Measurements from ENCODE around the gene VPS39.

Gene VPS39

DNA sequence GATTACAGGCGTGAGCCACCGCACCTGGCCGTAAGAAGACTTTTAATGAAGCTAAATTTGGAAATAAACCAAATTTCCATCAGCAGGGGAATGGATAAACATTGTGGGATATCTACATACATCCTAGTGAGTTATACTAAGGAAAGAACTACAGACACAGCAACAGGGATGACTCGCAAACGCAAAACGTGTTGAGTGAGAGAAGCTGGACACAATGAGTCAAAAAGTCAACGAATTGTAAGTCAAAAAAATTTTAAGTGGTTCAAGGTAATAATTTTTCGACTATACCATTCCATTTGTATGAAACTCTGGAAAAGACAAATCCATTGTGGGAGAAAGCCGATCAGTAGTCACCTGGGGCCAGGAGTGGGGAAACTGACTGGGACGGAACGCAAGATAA is 71.6 kb downstream of the VPS39 start:
- H3F3A ChIP-seq (ENCODE audit: insufficient read depth) = no peaks in the 10 kb centered on the region
- H2AFZ ChIP-seq (ENCODE audit: low read depth, low read length, severe bottlenecking) = no peak overlapping the region
- no peak overlapping the region for H3K4me2 ChIP-seq (ENCODE audit: low read depth, low read length, poor library complexity, severe bottlenecking)
- no peaks in the 10 kb centered on the region for H3K79me2 ChIP-seq (ENCODE audit: insufficient read depth, low read length)
- no peaks in the 10 kb centered on the region for H3K9me3 ChIP-seq (ENCODE audit: insufficient read depth, low read length)
- H3K27ac ChIP-seq (ENCODE audit: low read depth, low read length) = no peak overlapping the region
- H3K9ac ChIP-seq (ENCODE audit: low read length) = no peak overlapping the region
- H3K9me2 ChIP-seq (replicated peaks; ENCODE audit: insufficient read depth, low read length) = no peaks in the 10 kb centered on the region
- no peaks in the 10 kb centered on the region for H3K27me3 ChIP-seq (ENCODE audit: low read length)
- H4K20me1 ChIP-seq (ENCODE audit: low read depth, low read length) = no peaks in the 10 kb centered on the region
- H3K4me3 ChIP-seq (ENCODE audit: insufficient read depth, low read length, poor library complexity, severe bottlenecking) = no peak overlapping the region
- no peaks in the 10 kb centered on the region for H3K36me3 ChIP-seq (ENCODE audit: low read length)
- TF ChIP-seq, protein P1, sequence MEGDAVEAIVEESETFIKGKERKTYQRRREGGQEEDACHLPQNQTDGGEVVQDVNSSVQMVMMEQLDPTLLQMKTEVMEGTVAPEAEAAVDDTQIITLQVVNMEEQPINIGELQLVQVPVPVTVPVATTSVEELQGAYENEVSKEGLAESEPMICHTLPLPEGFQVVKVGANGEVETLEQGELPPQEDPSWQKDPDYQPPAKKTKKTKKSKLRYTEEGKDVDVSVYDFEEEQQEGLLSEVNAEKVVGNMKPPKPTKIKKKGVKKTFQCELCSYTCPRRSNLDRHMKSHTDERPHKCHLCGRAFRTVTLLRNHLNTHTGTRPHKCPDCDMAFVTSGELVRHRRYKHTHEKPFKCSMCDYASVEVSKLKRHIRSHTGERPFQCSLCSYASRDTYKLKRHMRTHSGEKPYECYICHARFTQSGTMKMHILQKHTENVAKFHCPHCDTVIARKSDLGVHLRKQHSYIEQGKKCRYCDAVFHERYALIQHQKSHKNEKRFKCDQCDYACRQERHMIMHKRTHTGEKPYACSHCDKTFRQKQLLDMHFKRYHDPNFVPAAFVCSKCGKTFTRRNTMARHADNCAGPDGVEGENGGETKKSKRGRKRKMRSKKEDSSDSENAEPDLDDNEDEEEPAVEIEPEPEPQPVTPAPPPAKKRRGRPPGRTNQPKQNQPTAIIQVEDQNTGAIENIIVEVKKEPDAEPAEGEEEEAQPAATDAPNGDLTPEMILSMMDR (IDR thresholded peaks at IDR 0.05; ENCODE audit: insufficient read depth, low read length, poor library complexity, severe bottlenecking) = no peak
- TF ChIP-seq EZH2phosphoT487 (conservative IDR thresholded peaks at IDR 0.05; ENCODE audit: low read length) = no peak

DNA sequence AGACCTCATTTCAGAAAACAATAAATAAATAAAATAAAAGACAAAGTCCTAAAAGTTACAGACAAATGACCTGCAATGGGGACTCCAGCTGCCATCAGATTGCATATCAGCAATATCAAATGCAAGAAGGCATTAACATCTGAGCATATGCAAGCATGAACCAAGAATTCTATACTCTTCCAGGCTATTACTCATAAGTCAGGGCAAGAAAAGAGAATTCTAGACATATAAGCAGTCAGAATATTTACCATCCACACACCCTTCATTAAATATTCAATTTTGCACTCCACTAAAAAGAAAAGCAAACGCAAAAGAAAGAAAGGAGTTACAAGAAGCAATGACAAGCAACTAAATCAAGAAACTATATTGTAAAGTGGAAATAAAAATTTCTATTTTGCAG is 72.8 kb downstream of the VPS39 start:
- TF ChIP-seq, protein P1 (IDR thresholded peaks at IDR 0.05; ENCODE audit: insufficient read depth, low read length, poor library complexity, severe bottlenecking) = no peak
- no peak for TF ChIP-seq EZH2phosphoT487 (conservative IDR thresholded peaks at IDR 0.05; ENCODE audit: low read length)
- H3K27me3 ChIP-seq (ENCODE audit: low read length) = no peaks in the 10 kb centered on the region
- H3K4me2 ChIP-seq (ENCODE audit: low read depth, low read length, poor library complexity, severe bottlenecking) = no peak overlapping the region
- H3K9me2 ChIP-seq (replicated peaks; ENCODE audit: insufficient read depth, low read length) = no peaks in the 10 kb centered on the region
- H3K4me3 ChIP-seq (ENCODE audit: insufficient read depth, low read length, poor library complexity, severe bottlenecking) = no peak overlapping the region
- no peak overlapping the region for H2AFZ ChIP-seq (ENCODE audit: low read depth, low read length, severe bottlenecking)
- H3K27ac ChIP-seq (ENCODE audit: low read depth, low read length) = no peak overlapping the region
- H4K20me1 ChIP-seq (ENCODE audit: low read depth, low read length) = no peaks in the 10 kb centered on the region
- no peaks in the 10 kb centered on the region for H3F3A ChIP-seq (ENCODE audit: insufficient read depth)
- no peak overlapping the region for H3K9ac ChIP-seq (ENCODE audit: low read length)
- no peaks in the 10 kb centered on the region for H3K79me2 ChIP-seq (ENCODE audit: insufficient read depth, low read length)
- no peaks in the 10 kb centered on the region for H3K9me3 ChIP-seq (ENCODE audit: insufficient read depth, low read length)
- no peaks in the 10 kb centered on the region for H3K36me3 ChIP-seq (ENCODE audit: low read length)

DNA sequence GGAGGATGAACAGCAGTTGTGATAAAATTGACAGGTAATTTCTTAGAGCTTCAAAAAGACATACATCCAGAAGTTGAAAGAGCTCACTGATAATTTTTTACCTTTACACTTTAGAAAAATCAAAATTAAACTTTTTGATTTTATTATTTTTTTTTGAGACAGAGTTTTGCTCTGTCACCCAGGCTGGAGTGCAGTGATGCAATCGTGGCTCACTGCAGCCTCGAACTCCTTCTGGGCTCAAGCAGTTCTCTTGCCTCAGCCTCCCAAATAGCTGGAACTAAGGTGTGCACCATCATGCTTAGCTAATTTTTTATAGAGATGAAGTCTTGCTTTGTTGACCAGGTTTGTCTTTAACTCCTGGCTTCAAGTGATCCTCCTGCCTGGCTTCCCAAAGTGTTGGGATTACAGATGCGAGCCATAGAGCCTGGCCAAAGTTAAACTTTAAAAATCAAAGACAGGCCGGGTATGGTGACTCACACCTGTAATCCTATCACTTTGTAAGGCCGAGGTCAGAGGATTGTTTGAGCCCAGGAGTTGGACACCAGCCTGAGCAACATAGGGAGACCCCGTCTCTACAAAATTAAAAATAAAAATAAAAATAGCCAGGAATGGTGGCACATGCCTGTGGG is 73.4 kb downstream of the VPS39 start:
- Histone ChIP-seq H3K9ac (ENCODE audit: low read length) (no peak overlapping the region), H3K36me3 (ENCODE audit: low read length) (no peaks in the 10 kb centered on the region), H3K79me2 (ENCODE audit: insufficient read depth, low read length) (no peaks in the 10 kb centered on the region), H3K27me3 (ENCODE audit: low read length) (no peaks in the 10 kb centered on the region), H3K4me3 (ENCODE audit: insufficient read depth, low read length, poor library complexity, severe bottlenecking) (no peak overlapping the region), H3K27ac (ENCODE audit: low read depth, low read length) (no peak overlapping the region), H3K9me2 (replicated peaks; ENCODE audit: insufficient read depth, low read length) (no peaks in the 10 kb centered on the region), H3F3A (ENCODE audit: insufficient read depth) (no peaks in the 10 kb centered on the region), H2AFZ (ENCODE audit: low read depth, low read length, severe bottlenecking) (no peak overlapping the region), H4K20me1 (ENCODE audit: low read depth, low read length) (no peaks in the 10 kb centered on the region), H3K4me2 (ENCODE audit: low read depth, low read length, poor library complexity, severe bottlenecking) (no peak overlapping the region), H3K9me3 (ENCODE audit: insufficient read depth, low read length) (no peaks in the 10 kb centered on the region)
- TF ChIP-seq, protein P1 (IDR thresholded peaks at IDR 0.05; ENCODE audit: insufficient read depth, low read length, poor library complexity, severe bottlenecking) = no peak
- no peak for TF ChIP-seq EZH2phosphoT487 (conservative IDR thresholded peaks at IDR 0.05; ENCODE audit: low read length)

Data from SU-DHL-6 (cell line).